ENCODE measurements around the gene BRINP3. TPM values are rescaled to one million over a fixed set of nuclear protein-coding genes. Genes with fewer than 3 reads are reported as not detected.

Gene BRINP3
- total and polyA plus RNA-seq, 2 of the 13 experiments (the other 11 are each of a cell fraction or from before 2014, with no cell fraction given), result not detected

GRCh38 chr1:190129366-190129765 is 348.3 kb downstream of the BRINP3 start:
- ATAC-seq (no peak), FAIRE-seq (no peak), DNase-seq (ENCODE audit: low spot score) (no peak)
- no peaks in the 10 kb centered on the region for H3K4me1 ChIP-seq (ENCODE audit: insufficient read depth, low read length)
- H3K4me2 ChIP-seq (ENCODE audit: low read depth, low read length), result no peak overlapping the region
- TF ChIP-seq ZNF33A (CRISPR knock-in tag; IDR thresholded peaks at IDR 0.05; ENCODE audit: borderline replicate concordance), result no peak
- TF ChIP-seq ZNF567 (CRISPR knock-in tag; IDR thresholded peaks at IDR 0.05; ENCODE audit: borderline replicate concordance), result no peak
- no peak for TF ChIP-seq DRAP1 (CRISPR knock-in tag; IDR thresholded peaks at IDR 0.05)
- no peak for TF ChIP-seq ZSCAN12 (CRISPR knock-in tag; IDR thresholded peaks at IDR 0.05)
- no peak for TF ChIP-seq RFXANK (CRISPR knock-in tag; IDR thresholded peaks at IDR 0.05)
- TF ChIP-seq ZNF562 (CRISPR knock-in tag; IDR thresholded peaks at IDR 0.05; ENCODE audit: borderline replicate concordance), result no peak
- TF ChIP-seq CBX5 (CRISPR knock-in tag; IDR thresholded peaks at IDR 0.05; ENCODE audit: borderline replicate concordance), result no peak
- no peak for TF ChIP-seq EZH2 (conservative IDR thresholded peaks at IDR 0.05; ENCODE audit: low read depth, low read length)
- TF ChIP-seq DNMT3B (CRISPR knock-in tag; conservative IDR thresholded peaks at IDR 0.05), result no peak
- no peak for TF ChIP-seq ISL2 (CRISPR knock-in tag; IDR thresholded peaks at IDR 0.05)
- intact Hi-C loops (cut with micrococcal nuclease; ENCODE audit: unreplicated experiment), result no loop called here
- H3K36me3 ChIP-seq (replicated peaks in 1 of 2; ENCODE audit: control insufficient read depth in 1 of 2, insufficient read depth in 2 of 2, low read length in 2 of 2), result no peaks in the 10 kb centered on the region
- H4K20me1 ChIP-seq (ENCODE audit: insufficient read depth, low read length), result no peaks in the 10 kb centered on the region
- H3K9ac ChIP-seq (ENCODE audit: insufficient read depth, low read depth, low read length), result no peak overlapping the region
- POLR2A ChIA-PET, result no interaction called here
- H3K9me3 ChIP-seq (ENCODE audit: low read length), result no peaks in the 10 kb centered on the region
- no peak overlapping the region for H3K27ac ChIP-seq (ENCODE audit: extremely low read length, insufficient read depth, low read length)
- H3K4me3 ChIP-seq (replicated peaks in 1 of 3; ENCODE audit: insufficient read depth in 1 of 3, low read depth in 2 of 3, low read length in 3 of 3), result no peak overlapping the region
- no peaks in the 10 kb centered on the region for H3K27me3 ChIP-seq (ENCODE audit: control insufficient read depth in 1 of 2, insufficient read depth in 2 of 2, low read length in 2 of 2)
- CTCF ChIA-PET (ENCODE audit: low intra/inter-chr PET ratio, low total read pairs), result no interaction called here
- WGBS (ENCODE audit: low lambda C conversion rate), result 4% methylated on average over 1 of the region's 1 CpG
- H2AFZ ChIP-seq (ENCODE audit: low read length), result no peak overlapping the region
- BruUV-seq (replicated peaks), result no TSS peak
- in situ Hi-C loops (cut with HindIII; ENCODE audit: extremely low pct_ligation_motif_present, low pct_unique_long_range_greater_than_20kb), result no loop called here
- H3K79me2 ChIP-seq (ENCODE audit: insufficient read depth, low read length), result no peaks in the 10 kb centered on the region

GRCh38 chr1:190126728-190127127 is 350.9 kb downstream of the BRINP3 start:
- H3K9ac ChIP-seq (ENCODE audit: insufficient read depth, low read depth, low read length), result no peak overlapping the region
- H3K79me2 ChIP-seq (ENCODE audit: insufficient read depth, low read length), result no peaks in the 10 kb centered on the region
- intact Hi-C loops (cut with micrococcal nuclease; ENCODE audit: unreplicated experiment), result no loop called here
- ATAC-seq (no peak), FAIRE-seq (no peak), DNase-seq (ENCODE audit: low spot score) (no peak)
- no peaks in the 10 kb centered on the region for H3K9me3 ChIP-seq (ENCODE audit: low read length)
- H4K20me1 ChIP-seq (ENCODE audit: insufficient read depth, low read length), result no peaks in the 10 kb centered on the region
- in situ Hi-C loops (cut with HindIII; ENCODE audit: extremely low pct_ligation_motif_present, low pct_unique_long_range_greater_than_20kb), result no loop called here
- no peak overlapping the region for H2AFZ ChIP-seq (ENCODE audit: low read length)
- H3K4me3 ChIP-seq (replicated peaks in 1 of 3; ENCODE audit: insufficient read depth in 1 of 3, low read depth in 2 of 3, low read length in 3 of 3), result no peak overlapping the region
- no peaks in the 10 kb centered on the region for H3K4me1 ChIP-seq (ENCODE audit: insufficient read depth, low read length)
- WGBS (ENCODE audit: low lambda C conversion rate), result 1% methylated on average over 2 of the region's 2 CpGs
- no TSS peak for BruUV-seq (replicated peaks)
- no peak overlapping the region for H3K4me2 ChIP-seq (ENCODE audit: low read depth, low read length)
- ChIA-PET CTCF (ENCODE audit: low intra/inter-chr PET ratio, low total read pairs) (no interaction called here), POLR2A (no interaction called here)
- H3K27me3 ChIP-seq (ENCODE audit: control insufficient read depth in 1 of 2, insufficient read depth in 2 of 2, low read length in 2 of 2), result no peaks in the 10 kb centered on the region
- H3K27ac ChIP-seq (ENCODE audit: extremely low read length, insufficient read depth, low read length), result no peak overlapping the region
- no peaks in the 10 kb centered on the region for H3K36me3 ChIP-seq (replicated peaks in 1 of 2; ENCODE audit: control insufficient read depth in 1 of 2, insufficient read depth in 2 of 2, low read length in 2 of 2)
- no peak for TF ChIP-seq NFKBIZ (CRISPR knock-in tag; IDR thresholded peaks at IDR 0.05)
- no peak for TF ChIP-seq ZNF460 (CRISPR knock-in tag; IDR thresholded peaks at IDR 0.05; ENCODE audit: borderline replicate concordance)
- TF ChIP-seq ZNF790 (CRISPR knock-in tag; IDR thresholded peaks at IDR 0.05; ENCODE audit: borderline replicate concordance), result no peak
- TF ChIP-seq SRSF1 (optimal IDR thresholded peaks at IDR 0.05; ENCODE audit: low read depth, low read length), result no peak
- TF ChIP-seq BRF2 (CRISPR knock-in tag; IDR thresholded peaks at IDR 0.05), result no peak
- no peak for TF ChIP-seq IRF1 (CRISPR knock-in tag; IDR thresholded peaks at IDR 0.05; ENCODE audit: low read depth)
- no peak for TF ChIP-seq SOX13 (IDR thresholded peaks at IDR 0.05)
- TF ChIP-seq SOX13 (CRISPR knock-in tag; conservative IDR thresholded peaks at IDR 0.05 in 1 of 2, IDR thresholded peaks at IDR 0.05 in 1 of 2), result no peak
- TF ChIP-seq ZNF260 (CRISPR knock-in tag; IDR thresholded peaks at IDR 0.05; ENCODE audit: borderline replicate concordance, low read depth), result no peak
- TF ChIP-seq JUNB (CRISPR knock-in tag; IDR thresholded peaks at IDR 0.05; ENCODE audit: borderline replicate concordance), result no peak
